OCI-LY7 (cell line): ENCODE data around the gene DNAH7. TPM values are rescaled to one million over a fixed set of nuclear protein-coding genes. Genes with fewer than 3 reads are reported as not detected.

Experiments
- BruUV-seq: library from RNA; stranded (reverse); fragments of 400-500 nt; replicated peaks from 2 replicates; lab custom pipeline; 2021; lab: Mats Ljungman, UMichigan
- CTCF ChIA-PET: fragments of 300-600 bp; sonication (Branson Sonifier 250); formaldehyde crosslinking; loops from one replicate; lab custom pipeline; 2022; ENCODE audit warnings: antibody characterized with exemption; ENCODE audit not compliant: unreplicated experiment; lab: Charles Lee
- POLR2A ChIA-PET: fragments of 300-600 bp; sonication (Branson Sonifier 250); formaldehyde crosslinking; loops from one replicate; lab custom pipeline; 2022; ENCODE audit warnings: antibody characterized with exemption; lab: Charles Lee
- DNase-seq: peaks from one replicate; pipeline ENCODE4 v3.0.0-alpha.2; 2015; ENCODE audit warnings: low spot score
- H2AFZ ChIP-seq: fragments of 200-600 bp; sonication (generic), shearing (Covaris generic); 2 replicates; pipeline ENCODE4 v1.6.1; 2014; ENCODE audit warnings: mild to moderate bottlenecking, antibody characterized with exemption, low read length, moderate library complexity
- H3K27ac ChIP-seq: fragments of 200-600 bp; sonication (generic); 2 replicates; pipeline ENCODE4 v1.5.1; 2014; ENCODE audit warnings: mixed run types, low read depth, mild to moderate bottlenecking, moderate library complexity, low read length, inconsistent platforms; ENCODE audit not compliant: poor library complexity, severe bottlenecking
- H3K36me3 ChIP-seq: fragments of 200-600 bp; sonication (generic); 2 replicates; pipeline ENCODE4 v1.6.1; 2014; ENCODE audit warnings: mild to moderate bottlenecking, antibody characterized with exemption, low read length, moderate library complexity, mixed read lengths; ENCODE audit not compliant: insufficient read depth
- H3K4me1 ChIP-seq: fragments of 200-600 bp; sonication (generic); 2 replicates; pipeline ENCODE4 v1.5.1; 2014; ENCODE audit warnings: mild to moderate bottlenecking, low read length; ENCODE audit not compliant: insufficient read depth, poor library complexity, severe bottlenecking
- H3K4me2 ChIP-seq: fragments of 200-600 bp; sonication (generic); 2 replicates; pipeline ENCODE4 v1.6.1; 2014; ENCODE audit warnings: mild to moderate bottlenecking, low read length
- H3K4me3 ChIP-seq: fragments of 200-600 bp; sonication (generic); 2 replicates; pipeline ENCODE4 v1.5.1; 2014; ENCODE audit warnings: mild to moderate bottlenecking, low read depth, low read length; ENCODE audit not compliant: poor library complexity, severe bottlenecking
- H3K79me2 ChIP-seq: fragments of 200-600 bp; sonication (generic); 2 replicates; pipeline ENCODE4 v1.6.1; 2016; ENCODE audit warnings: low read depth, mild to moderate bottlenecking, low read length, moderate library complexity, mixed read lengths; ENCODE audit not compliant: insufficient read depth
- H3K9me2 ChIP-seq: fragments of 200-600 bp; sonication (generic); 2 replicates; pipeline ENCODE4 v1.6.1; 2016; ENCODE audit warnings: mild to moderate bottlenecking, low read length, mixed read lengths; ENCODE audit not compliant: insufficient read depth
- H3K9me3 ChIP-seq: fragments of 200-600 bp; sonication (generic); 2 replicates; pipeline ENCODE4 v1.6.1; 2014; ENCODE audit warnings: mild to moderate bottlenecking, mixed run types, low read length, mixed read lengths
- H4K20me1 ChIP-seq: fragments of 200-600 bp; sonication (generic); 2 replicates; pipeline ENCODE4 v1.6.1; 2014; ENCODE audit warnings: mild to moderate bottlenecking, antibody characterized with exemption, low read length, moderate library complexity, mixed read lengths; ENCODE audit not compliant: insufficient read depth
- CTCF ChIP-seq: fragments of 200-600 bp; sonication (generic); conservative IDR thresholded peaks from 2 replicates; pipeline ENCODE4 v1.5.1; 2014; ENCODE audit warnings: mild to moderate bottlenecking, antibody characterized with exemption, low read length, moderate library complexity, mixed read lengths
- EZH2phosphoT487 ChIP-seq: fragments of 200-600 bp; sonication (generic); IDR thresholded peaks from 2 replicates; pipeline ENCODE4 v1.6.1; 2018; ENCODE audit warnings: low read depth, borderline replicate concordance, mild to moderate bottlenecking, mixed run types, antibody characterized with exemption, low read length, moderate library complexity, mixed read lengths
- intact Hi-C: fragments of 100-400 bp; cut with micrococcal nuclease; formaldehyde crosslinking; loops from one replicate; pipeline ENCODE4 v1.10.0; 2022; ENCODE audit not compliant: unreplicated experiment
- total RNA-seq, 2 experiments: library from RNA; depleted of rRNA in 1 of 2; stranded (reverse); fragments of >200 nt in 1 of 2; shearing (Covaris generic) in 1 of 2; gene quantifications; 2 replicates each; pipeline ENCODE4 v1.2.3, GENCODE V29; 2014 to 2022

Gene DNAH7
- total RNA-seq, 2 experiments from 2014 or later, result not detected

- Histone ChIP-seq H3K4me1 (peaks cover 5% of the 10 kb centered on the region), H3K4me3 (no peak overlapping the region), H3K79me2 (no peaks in the 10 kb centered on the region), H2AFZ (peak overlapping the region; percentile 14; the same call in 1 of the 2 replicates), H3K9me2 (no peaks in the 10 kb centered on the region), H3K36me3 (no peaks in the 10 kb centered on the region), H4K20me1 (no peaks in the 10 kb centered on the region), H3K27ac (no peak overlapping the region), H3K4me2 (no peak overlapping the region), H3K9me3 (no peaks in the 10 kb centered on the region)
- intact Hi-C loops, result loop anchor here (5.0 kb wide), 1 partner anchor 220 kb away; no protein-coding TSS in a partner anchor
- ChIA-PET POLR2A (interaction anchor here (0.5 to 1.8 kb wide), 12 partner anchors 19 to 453 kb away, joined by 3 to 7 read pairs (median 3); no protein-coding TSS in a partner anchor), CTCF (interaction anchor here (0.9 to 2.5 kb wide), 2 partner anchors 259 to 674 kb away, joined by 4 to 9 read pairs; no protein-coding TSS in a partner anchor)
- BruUV-seq, result no TSS peak
- DNase-seq, result no peak
- TF ChIP-seq CTCF (no peak), EZH2phosphoT487 (no peak)
Measured at GRCh38 chr2:196076778-196077568, 8.3 kb upstream of the DNAH7 start.

GRCh38 chr2:196075196-196075595, 6.6 kb upstream of the DNAH7 start:
- ChIA-PET CTCF (no interaction called here), POLR2A (interaction anchor here (1.0 kb wide), 1 partner anchor 101 kb away, joined by 3 read pairs; no protein-coding TSS in a partner anchor)
- Histone ChIP-seq H3K9me2 (no peaks in the 10 kb centered on the region), H3K4me2 (no peak overlapping the region), H3K9me3 (no peaks in the 10 kb centered on the region), H3K79me2 (no peaks in the 10 kb centered on the region), H3K4me1 (peaks cover 5% of the 10 kb centered on the region), H2AFZ (no peak overlapping the region), H3K27ac (no peak overlapping the region), H4K20me1 (no peaks in the 10 kb centered on the region), H3K36me3 (no peaks in the 10 kb centered on the region), H3K4me3 (no peak overlapping the region)
- BruUV-seq, result no TSS peak
- DNase-seq, result no peak
- no peak for TF ChIP-seq EZH2phosphoT487
- TF ChIP-seq CTCF, result no peak
- intact Hi-C loops, result loop anchor here (5.0 kb wide), 1 partner anchor 222 kb away; no protein-coding TSS in a partner anchor
